Measurements from ENCODE around the gene COL27A1.

- TF ChIP-seq SUZ12 (IDR thresholded peaks at IDR 0.05; ENCODE audit: extremely low read depth, insufficient read depth, insufficient read length) (no peak), ZNF274 (IDR thresholded peaks at IDR 0.05; ENCODE audit: low read depth, low read length) (no peak), YY1 (IDR thresholded peaks at IDR 0.05; ENCODE audit: insufficient read depth, insufficient read length) (no peak)
Measured at GRCh38 chr9:114207845-114208244, 52.5 kb downstream of the COL27A1 start.

Data from NT2/D1 (cell line).